ENCODE measurements around the gene ZNF740.
"Not testable (repeated sequence)": the region's sequence is repeated elsewhere in the genome, so short reads cannot be mapped to it uniquely, and the experiment has no call there.

ZNF740 gene

DNA sequence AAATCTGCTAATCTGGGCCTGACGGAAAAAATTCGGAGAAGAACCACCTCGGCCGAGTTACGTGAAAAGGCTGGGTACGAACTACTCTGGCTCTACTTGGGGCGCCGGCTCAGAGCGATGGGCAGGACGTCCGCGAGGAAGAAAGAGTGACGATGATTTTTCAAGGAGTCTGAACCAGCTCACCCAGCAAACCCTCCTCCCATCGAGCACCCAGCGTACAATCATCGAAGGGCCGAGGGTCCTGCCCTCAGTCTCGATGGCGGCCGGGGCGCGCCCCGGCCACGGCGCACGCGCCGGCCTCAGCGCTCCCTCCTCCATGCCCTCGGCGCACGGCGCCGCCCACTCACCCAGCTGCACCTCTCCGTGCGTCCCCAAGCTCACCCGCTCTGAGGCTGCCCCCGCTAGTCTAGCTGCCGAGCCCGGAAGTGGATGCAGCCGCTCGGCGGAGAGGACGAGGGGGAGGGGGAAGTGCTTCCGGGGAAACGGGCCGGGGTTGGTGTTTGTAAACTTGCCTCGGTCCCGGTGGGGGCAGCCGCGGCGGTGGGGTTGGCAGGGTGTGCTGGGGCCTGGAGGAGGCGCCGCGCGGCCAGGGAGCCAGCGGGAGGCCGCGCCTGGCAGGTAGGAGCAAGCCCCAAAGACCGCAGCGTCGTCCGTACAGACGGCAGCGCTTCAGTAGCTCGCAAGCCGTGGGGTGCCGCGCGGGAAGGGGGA, at the start of gene ZNF740, which contains the start of gene CSAD:
TSS of gene ZNF740 (plus strand) at position 503 of the 711 bp plus-strand sequence. CDS start 1,262 bp downstream, outside the sequence.
TSS of gene CSAD (minus strand) at position 706 of the 711 bp plus-strand sequence. CDS start 7,455 bp downstream, outside the sequence.
- H3K4me1 Mint-ChIP-seq = peaks cover 54% of the 10 kb centered on the region
- H3K36me3 Mint-ChIP-seq = peaks cover 56% of the 10 kb centered on the region
- no peaks in the 10 kb centered on the region for H3K9me3 Mint-ChIP-seq
- DNase-seq (ENCODE audit: low spot score in 2 of 2) = peak; percentile 89 to 98
- H3K4me3 Mint-ChIP-seq = peak within 1 kb of the TSS; percentile 93
- ATAC-seq = peak; percentile 97
- peak within 1 kb of the TSS; percentile 96 for H3K27ac Mint-ChIP-seq

DNA sequence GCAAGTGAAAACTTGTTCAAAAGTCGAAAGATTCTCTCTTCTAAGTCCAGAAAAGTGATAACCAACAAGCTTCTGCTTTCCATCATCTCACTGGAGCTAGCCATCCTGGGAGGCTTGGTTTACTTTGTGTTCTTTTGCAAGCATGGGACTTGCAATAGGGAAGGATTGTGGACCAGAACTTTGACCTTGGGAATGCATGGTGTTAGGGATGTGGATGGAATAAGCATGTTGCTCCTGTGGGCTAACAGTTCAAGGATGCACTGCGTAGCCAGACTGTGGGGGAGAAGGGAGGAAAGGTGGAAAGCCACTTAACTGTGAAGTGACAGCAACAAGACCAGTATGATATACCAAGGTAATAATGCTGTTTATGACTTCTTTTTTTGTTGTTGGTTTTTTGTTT, 48.7 kb upstream of the ZNF740 start:
- Mint-ChIP-seq H3K4me3 (no peak overlapping the region), H3K36me3 (peaks cover 4% of the 10 kb centered on the region), H3K27ac (no peak overlapping the region), H3K4me1 (no peaks in the 10 kb centered on the region), H3K9me3 (no peaks in the 10 kb centered on the region)
- DNase-seq (ENCODE audit: low spot score in 2 of 2) = no peak
- no peak for ATAC-seq

DNA sequence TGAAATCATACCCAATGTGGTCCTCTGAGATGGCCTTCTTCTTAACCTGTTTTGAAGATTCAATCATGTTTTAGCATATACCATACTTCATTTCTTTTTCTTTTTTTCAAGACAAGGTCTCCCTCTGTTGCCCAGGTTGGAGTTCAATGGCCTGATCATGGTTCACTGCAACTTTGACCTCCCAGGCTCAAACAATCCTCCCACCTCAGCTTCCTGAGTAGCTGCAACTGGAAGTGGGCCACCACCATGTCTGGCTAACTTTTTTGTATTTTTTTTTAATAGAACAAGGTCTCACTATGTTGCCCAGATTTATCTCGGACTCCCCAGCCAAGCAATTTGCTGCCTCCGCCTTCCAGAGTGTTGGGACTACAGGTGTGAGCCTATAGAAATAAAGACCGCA, 46.8 kb upstream of the ZNF740 start:
- Mint-ChIP-seq H3K36me3 (no peaks in the 10 kb centered on the region), H3K9me3 (peaks cover 5% of the 10 kb centered on the region), H3K27ac (no peak overlapping the region), H3K4me3 (no peak overlapping the region), H3K4me1 (no peaks in the 10 kb centered on the region)
- ATAC-seq (no peak), DNase-seq (ENCODE audit: low spot score in 2 of 2) (no peak)

GRCh38 chr12:53143355-53143754, 37.2 kb upstream of the ZNF740 start:
- ATAC-seq = no peak
- H3K27ac Mint-ChIP-seq = no peak overlapping the region
- no peaks in the 10 kb centered on the region for H3K9me3 Mint-ChIP-seq
- H3K4me3 Mint-ChIP-seq = no peak overlapping the region
- H3K36me3 Mint-ChIP-seq = no peaks in the 10 kb centered on the region
- DNase-seq (ENCODE audit: low spot score in 2 of 2) = no peak
- H3K4me1 Mint-ChIP-seq = no peaks in the 10 kb centered on the region

DNA sequence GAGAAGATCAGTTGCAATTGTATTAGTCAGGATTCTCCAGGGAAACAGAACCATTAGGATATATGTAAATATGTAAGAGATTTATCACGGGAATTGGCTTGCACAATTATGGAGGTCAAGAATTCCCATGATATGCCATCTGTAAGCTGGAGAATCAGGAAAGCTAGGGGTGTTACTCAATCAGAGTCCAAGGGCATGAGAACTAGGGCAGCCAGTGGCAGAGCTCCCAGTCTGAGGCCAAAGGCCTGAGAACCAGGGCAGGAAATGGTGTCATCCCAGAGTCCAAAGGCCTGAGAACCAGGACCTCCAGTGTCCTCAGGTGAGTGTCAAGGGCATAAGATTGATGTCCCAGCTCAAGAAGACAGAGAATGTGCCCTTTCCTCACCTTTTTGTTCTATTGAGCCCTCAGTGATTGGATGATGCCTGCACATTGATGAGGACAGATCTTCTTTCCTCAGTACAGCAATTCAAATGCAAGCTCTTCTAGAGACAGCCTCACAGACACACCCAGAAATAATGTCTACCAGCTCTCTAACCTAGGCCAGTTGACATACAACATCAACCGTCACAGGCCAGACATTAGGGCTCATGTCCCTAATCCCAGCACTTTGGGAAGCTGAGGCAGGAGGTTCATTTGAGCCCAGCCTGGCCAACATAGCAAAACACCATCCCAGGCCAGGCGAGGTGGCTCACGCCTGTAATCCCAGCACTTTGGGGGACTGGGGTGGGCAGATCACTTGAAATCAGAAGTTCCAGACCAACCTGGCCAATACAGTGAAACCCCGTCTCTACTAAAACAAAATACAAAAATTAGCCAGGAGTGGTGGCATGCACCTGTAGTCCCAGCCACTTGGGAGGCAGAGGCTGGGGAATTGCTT, 34.9 kb upstream of the ZNF740 start:
- ATAC-seq (no peak), DNase-seq (ENCODE audit: low spot score in 2 of 2) (no peak)
- Mint-ChIP-seq H3K36me3 (no peaks in the 10 kb centered on the region), H3K4me3 (no peak overlapping the region), H3K27ac (peak overlapping the region; percentile 7), H3K4me1 (no peaks in the 10 kb centered on the region), H3K9me3 (no peaks in the 10 kb centered on the region)

- no peaks in the 10 kb centered on the region for H3K9me3 Mint-ChIP-seq
- H3K4me3 Mint-ChIP-seq = no peak overlapping the region
- H3K27ac Mint-ChIP-seq = no peak overlapping the region
- no peaks in the 10 kb centered on the region for H3K36me3 Mint-ChIP-seq
- DNase-seq (ENCODE audit: low spot score in 2 of 2) (no peak), ATAC-seq (no peak)
- H3K4me1 Mint-ChIP-seq = no peaks in the 10 kb centered on the region
Observed at GRCh38 chr12:53147181-53147580, 33.3 kb upstream of the ZNF740 start.

DNA sequence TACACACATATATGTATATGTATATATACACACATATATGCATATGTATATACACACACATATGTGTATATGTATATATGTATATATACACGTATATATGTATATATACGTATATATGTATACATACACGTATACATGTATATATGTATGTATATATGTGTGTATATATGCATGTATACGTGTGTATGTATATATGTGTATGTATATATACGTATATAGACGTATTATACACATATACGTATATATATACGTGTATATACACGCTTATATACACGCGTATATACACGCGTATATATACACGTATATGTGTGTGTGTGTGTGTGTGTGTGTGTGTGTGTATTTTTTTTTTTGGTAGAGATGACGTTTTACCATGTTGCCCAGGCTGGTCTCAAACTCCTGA, 32.9 kb upstream of the ZNF740 start:
- Mint-ChIP-seq H3K9me3 (no peaks in the 10 kb centered on the region), H3K27ac (no peak overlapping the region), H3K4me1 (no peaks in the 10 kb centered on the region), H3K36me3 (no peaks in the 10 kb centered on the region), H3K4me3 (no peak overlapping the region)
- ATAC-seq (no peak), DNase-seq (ENCODE audit: low spot score in 2 of 2) (no peak)

- Mint-ChIP-seq H3K27ac (no peak overlapping the region), H3K4me1 (no peaks in the 10 kb centered on the region), H3K4me3 (no peak overlapping the region), H3K36me3 (no peaks in the 10 kb centered on the region), H3K9me3 (no peaks in the 10 kb centered on the region)
- DNase-seq (ENCODE audit: low spot score in 2 of 2) = no peak
- no peak for ATAC-seq
Observed at GRCh38 chr12:53151039-53151438, 29.5 kb upstream of the ZNF740 start.

DNA sequence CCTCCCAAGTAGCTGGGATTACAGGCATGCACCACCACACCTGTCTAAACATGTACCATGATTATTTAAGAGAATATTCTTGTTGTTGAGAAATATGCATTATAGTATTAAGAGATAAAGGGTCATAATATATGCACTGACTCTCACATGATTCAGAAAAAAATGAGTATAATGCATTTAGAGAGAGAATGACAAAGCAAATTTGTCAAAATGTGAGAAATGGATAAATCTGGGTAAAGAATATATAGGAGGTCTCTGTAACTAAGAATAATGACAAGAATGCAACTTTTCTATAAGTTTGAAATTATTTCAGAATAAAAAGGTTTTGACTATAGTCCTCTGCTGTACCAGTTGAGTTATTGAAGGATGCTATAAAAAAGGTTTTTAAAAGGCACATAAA, 28.1 kb upstream of the ZNF740 start:
- Mint-ChIP-seq H3K27ac (no peak overlapping the region), H3K9me3 (no peaks in the 10 kb centered on the region), H3K4me1 (no peaks in the 10 kb centered on the region), H3K4me3 (no peak overlapping the region), H3K36me3 (no peaks in the 10 kb centered on the region)
- DNase-seq (ENCODE audit: low spot score in 2 of 2) (no peak), ATAC-seq (no peak)

DNA sequence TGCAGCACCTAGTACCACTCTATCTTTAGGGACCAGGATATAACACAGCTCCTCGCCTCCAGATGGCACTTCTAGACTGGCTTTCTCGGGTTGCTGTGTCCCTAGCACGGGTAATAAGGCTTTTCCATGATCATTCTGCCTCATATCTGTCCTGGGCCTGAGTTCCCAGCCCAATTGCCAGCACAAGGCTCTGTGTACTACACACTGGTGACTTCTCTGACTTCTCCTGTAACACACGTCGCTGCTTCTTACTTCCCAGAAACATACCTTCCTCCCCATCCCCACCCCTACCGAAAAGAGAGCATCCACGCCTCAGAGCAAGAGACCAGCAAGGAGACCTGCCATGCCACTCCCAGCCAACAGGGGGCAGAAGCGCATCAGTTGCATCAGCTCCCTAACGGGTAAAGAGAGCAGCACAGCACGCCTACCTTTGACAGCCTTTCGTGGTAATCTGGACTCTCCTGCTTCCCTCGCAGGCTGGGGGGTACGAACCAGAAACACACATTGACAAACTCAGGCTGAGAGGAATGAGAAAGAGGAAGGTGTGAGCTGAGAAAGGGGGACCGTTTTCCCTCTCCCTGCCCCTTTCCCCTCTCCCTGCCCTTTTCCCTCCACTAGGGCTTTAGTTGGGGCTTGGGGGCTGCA, 21.2 kb upstream of the ZNF740 start:
- no peaks in the 10 kb centered on the region for H3K9me3 Mint-ChIP-seq
- H3K27ac Mint-ChIP-seq = peak overlapping the region; percentile 84
- H3K36me3 Mint-ChIP-seq = no peaks in the 10 kb centered on the region
- peaks cover 10% of the 10 kb centered on the region for H3K4me1 Mint-ChIP-seq
- ATAC-seq (peak; percentile 97), DNase-seq (ENCODE audit: low spot score in 2 of 2) (peak; percentile 91 to 96)
- H3K4me3 Mint-ChIP-seq = no peak overlapping the region

GRCh38 chr12:53160000-53160399, 20.5 kb upstream of the ZNF740 start:
- Mint-ChIP-seq H3K27ac (peak overlapping the region; percentile 84), H3K36me3 (no peaks in the 10 kb centered on the region), H3K4me3 (no peak overlapping the region), H3K9me3 (no peaks in the 10 kb centered on the region), H3K4me1 (peaks cover 10% of the 10 kb centered on the region)
- DNase-seq (ENCODE audit: low spot score in 2 of 2) = no peak
- no peak for ATAC-seq

DNA sequence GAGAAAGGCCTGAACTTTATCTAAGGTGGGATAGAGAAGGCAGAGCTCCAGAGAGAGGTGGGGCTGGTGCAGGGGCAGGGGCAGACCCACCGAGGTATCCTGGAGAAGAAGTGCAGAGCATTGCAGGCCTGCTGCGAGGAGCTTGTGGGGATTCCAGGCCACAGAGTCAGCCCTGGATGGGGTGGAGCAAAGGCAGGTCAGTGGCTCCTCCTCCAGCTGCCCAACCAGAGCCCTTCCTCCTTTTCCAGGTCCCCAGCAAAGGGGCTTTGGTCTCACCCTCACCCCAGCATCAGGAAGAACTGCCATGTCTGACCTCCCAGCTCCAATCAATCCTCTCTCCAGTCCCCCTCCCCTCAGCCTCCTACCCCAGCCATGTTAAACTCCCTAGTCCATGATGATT, 19.8 kb upstream of the ZNF740 start:
- H3K36me3 Mint-ChIP-seq = no peaks in the 10 kb centered on the region
- peak overlapping the region; percentile 84 for H3K27ac Mint-ChIP-seq
- DNase-seq (ENCODE audit: low spot score in 2 of 2) (no peak), ATAC-seq (no peak)
- H3K4me3 Mint-ChIP-seq = no peak overlapping the region
- H3K9me3 Mint-ChIP-seq = no peaks in the 10 kb centered on the region
- H3K4me1 Mint-ChIP-seq = peaks cover 10% of the 10 kb centered on the region

DNA sequence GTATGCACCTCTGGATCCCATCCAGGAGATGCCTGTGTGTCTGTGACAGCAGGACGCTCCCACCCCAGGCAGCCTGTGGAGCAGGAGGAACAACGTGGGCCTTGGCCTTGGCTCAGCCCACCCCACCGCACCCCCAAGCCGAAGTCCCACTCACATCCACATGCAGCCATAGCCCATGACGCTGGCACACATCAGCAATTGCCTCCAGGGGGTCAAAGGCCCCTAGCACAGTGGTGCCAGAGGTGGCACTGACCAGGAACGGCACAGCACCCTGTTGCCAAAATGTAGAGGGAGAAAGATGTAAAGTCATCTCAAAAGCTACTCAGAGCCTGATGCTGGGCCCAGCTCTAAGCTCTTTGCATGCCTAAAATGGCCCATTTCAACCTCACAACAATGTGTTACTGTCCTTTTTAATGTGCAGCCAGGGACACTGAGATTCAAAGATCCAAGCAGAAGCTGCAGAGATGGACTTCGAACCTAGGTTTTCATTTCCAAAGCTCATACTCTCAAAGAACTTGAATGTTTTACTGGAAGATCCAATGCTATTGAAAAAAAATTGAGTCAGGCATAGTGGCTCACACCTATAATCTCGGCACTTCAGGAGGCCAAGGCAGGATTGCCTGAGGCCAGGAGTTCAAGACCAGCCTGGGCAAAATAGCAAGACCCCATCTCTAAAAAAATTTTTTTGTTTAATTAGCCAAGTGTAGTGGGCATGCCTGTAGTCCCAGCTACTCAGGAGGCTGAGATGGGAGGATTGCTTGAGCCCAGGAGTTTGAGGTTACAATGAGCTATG, 19.2 kb upstream of the ZNF740 start:
- no peak for DNase-seq (ENCODE audit: low spot score in 2 of 2)
- Mint-ChIP-seq H3K9me3 (no peaks in the 10 kb centered on the region), H3K4me3 (no peak overlapping the region), H3K27ac (no peak overlapping the region), H3K4me1 (peaks cover 10% of the 10 kb centered on the region), H3K36me3 (no peaks in the 10 kb centered on the region)
- no peak for ATAC-seq

GRCh38 chr12:53163008-53163407, 17.5 kb upstream of the ZNF740 start:
- not testable (repeated sequence) for H3K4me1 Mint-ChIP-seq; H3K36me3 Mint-ChIP-seq; ATAC-seq; H3K4me3 Mint-ChIP-seq; DNase-seq (ENCODE audit: low spot score in 2 of 2); H3K9me3 Mint-ChIP-seq; H3K27ac Mint-ChIP-seq

DNA sequence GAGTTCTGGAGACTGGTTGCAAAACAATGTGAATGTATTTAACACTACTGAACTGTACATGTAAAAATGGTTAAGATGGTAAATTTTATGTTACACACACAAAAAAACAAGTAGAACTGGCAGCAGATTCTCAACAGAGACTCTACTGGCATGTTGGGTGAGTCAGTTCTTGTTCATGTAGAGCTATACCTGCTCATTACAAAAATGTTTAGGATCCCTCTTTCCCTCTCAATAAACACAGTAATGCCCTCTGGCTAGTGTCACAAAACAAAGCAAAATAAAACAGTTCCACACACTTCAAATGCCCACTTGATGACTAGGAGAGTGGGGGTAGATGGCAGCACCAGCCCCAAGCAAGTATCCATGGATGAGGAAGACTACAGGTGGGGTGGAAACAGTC, 13.7 kb upstream of the ZNF740 start:
- no peaks in the 10 kb centered on the region for H3K36me3 Mint-ChIP-seq
- H3K4me1 Mint-ChIP-seq = no peaks in the 10 kb centered on the region
- no peak for DNase-seq (ENCODE audit: low spot score in 2 of 2)
- ATAC-seq = no peak
- no peaks in the 10 kb centered on the region for H3K9me3 Mint-ChIP-seq
- H3K4me3 Mint-ChIP-seq = no peak overlapping the region
- no peak overlapping the region for H3K27ac Mint-ChIP-seq

All from stimulated activated effector memory CD8-positive, alpha-beta T cell treated with anti-CD3 and anti-CD28 coated beads, Interleukin-12 subunit alpha, Interleukin-12 subunit beta, amount 100 ng/mL, for 72 hours (primary cell).